Measurements from ENCODE around the gene LMLN.

DNA sequence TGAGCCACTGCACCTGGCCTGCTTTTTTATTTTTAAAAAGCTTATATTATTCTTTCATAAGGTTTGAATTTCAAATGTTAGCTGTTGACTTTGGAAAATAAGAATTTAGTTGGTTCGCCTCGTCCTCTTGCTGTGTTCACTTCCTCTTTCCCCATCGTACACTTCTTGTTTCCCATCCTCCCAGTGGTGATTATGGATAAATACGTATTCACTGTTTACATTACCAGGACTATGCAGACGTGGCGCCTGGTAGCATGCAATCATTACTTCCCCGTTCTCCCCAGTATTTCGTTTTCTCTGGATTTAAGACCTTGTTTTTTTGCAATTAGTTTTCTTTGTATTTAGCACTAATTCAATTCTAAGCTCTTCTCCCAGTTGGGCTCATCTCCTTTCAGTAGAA lies 70.1 kb downstream of the LMLN start:
- TF ChIP-seq, protein P1, sequence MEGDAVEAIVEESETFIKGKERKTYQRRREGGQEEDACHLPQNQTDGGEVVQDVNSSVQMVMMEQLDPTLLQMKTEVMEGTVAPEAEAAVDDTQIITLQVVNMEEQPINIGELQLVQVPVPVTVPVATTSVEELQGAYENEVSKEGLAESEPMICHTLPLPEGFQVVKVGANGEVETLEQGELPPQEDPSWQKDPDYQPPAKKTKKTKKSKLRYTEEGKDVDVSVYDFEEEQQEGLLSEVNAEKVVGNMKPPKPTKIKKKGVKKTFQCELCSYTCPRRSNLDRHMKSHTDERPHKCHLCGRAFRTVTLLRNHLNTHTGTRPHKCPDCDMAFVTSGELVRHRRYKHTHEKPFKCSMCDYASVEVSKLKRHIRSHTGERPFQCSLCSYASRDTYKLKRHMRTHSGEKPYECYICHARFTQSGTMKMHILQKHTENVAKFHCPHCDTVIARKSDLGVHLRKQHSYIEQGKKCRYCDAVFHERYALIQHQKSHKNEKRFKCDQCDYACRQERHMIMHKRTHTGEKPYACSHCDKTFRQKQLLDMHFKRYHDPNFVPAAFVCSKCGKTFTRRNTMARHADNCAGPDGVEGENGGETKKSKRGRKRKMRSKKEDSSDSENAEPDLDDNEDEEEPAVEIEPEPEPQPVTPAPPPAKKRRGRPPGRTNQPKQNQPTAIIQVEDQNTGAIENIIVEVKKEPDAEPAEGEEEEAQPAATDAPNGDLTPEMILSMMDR (IDR thresholded peaks at IDR 0.05; ENCODE audit: low read depth, low read length), result no peak
- TF ChIP-seq POLR2A (IDR thresholded peaks at IDR 0.05; ENCODE audit: extremely low read depth, insufficient read length) (no peak), MYC (IDR thresholded peaks at IDR 0.05; ENCODE audit: low read depth, low read length) (no peak)
- TF ChIP-seq, protein P2, sequence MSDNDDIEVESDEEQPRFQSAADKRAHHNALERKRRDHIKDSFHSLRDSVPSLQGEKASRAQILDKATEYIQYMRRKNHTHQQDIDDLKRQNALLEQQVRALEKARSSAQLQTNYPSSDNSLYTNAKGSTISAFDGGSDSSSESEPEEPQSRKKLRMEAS (IDR thresholded peaks at IDR 0.05; ENCODE audit: low read depth, low read length), result no peak

Data from NB4 (cell line).